ENCODE measurements around the gene NCF2. TPM values are rescaled to one million over a fixed set of nuclear protein-coding genes. Genes with fewer than 3 reads are reported as not detected.

Gene NCF2, protein sequence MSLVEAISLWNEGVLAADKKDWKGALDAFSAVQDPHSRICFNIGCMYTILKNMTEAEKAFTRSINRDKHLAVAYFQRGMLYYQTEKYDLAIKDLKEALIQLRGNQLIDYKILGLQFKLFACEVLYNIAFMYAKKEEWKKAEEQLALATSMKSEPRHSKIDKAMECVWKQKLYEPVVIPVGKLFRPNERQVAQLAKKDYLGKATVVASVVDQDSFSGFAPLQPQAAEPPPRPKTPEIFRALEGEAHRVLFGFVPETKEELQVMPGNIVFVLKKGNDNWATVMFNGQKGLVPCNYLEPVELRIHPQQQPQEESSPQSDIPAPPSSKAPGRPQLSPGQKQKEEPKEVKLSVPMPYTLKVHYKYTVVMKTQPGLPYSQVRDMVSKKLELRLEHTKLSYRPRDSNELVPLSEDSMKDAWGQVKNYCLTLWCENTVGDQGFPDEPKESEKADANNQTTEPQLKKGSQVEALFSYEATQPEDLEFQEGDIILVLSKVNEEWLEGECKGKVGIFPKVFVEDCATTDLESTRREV
- total RNA-seq, result 10 to 100 TPM; 22.6 to 29.5 TPM

DNA sequence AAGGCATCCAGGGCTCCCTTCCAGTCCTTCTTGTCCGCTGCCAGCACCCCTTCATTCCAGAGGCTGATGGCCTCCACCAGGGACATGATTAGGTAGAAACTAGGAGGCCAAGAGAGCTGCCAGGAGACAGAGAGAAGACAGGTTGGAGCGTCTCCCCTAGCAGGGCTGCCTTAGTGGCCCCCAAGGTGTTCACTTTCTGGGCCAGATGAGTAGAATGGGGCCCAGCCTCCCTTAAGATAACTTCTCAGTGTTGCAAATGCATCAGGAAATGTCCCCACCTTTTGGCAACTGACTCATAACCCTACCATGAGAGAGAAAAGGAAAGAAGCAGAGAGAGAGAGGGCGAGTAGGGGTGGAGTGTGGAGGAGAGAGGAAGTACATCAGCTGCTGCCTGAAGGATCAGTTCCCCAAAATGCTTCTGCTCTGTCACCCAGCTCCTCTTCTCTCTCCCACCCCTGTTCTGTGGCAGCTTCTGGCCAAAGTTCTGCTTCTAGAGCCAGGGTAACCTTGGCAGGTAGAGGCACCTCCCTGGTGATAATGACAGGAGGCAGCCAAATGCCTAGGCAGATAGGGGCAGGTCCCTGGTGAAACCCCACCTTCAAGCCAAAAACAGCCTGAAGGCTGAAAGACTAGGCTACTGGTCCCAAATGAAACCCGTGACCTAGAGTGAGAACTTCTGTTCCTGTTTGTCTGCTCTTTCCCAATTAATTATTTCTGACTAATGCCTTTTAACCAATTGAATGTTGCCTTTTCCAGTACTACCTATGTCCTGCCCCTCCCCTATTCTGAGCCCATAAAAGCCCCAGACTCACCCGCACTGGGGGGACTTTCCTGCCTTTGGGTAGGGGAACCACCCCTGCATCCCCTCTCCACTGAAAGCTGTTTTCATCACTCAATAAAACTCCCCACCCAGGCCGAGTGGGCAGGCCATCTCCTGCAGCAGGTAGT lies at the start of gene NCF2:
Gene NCF2 (minus strand): TSS at position 216 of the 948 bp plus-strand sequence. CDS start 130 bp downstream, at position 86.
- Mint-ChIP-seq H3K27ac (peak within 1 kb of the TSS; percentile 83), H3K27me3 (ENCODE audit: low read depth) (no peaks in the 10 kb centered on the region), H3K9me3 (no peaks in the 10 kb centered on the region), H3K36me3 (ENCODE audit: insufficient read depth in 2 of 2) (no peaks in the 10 kb centered on the region), H3K4me1 (ENCODE audit: low read depth) (peaks cover 51% of the 10 kb centered on the region), H3K4me3 (peak within 1 kb of the TSS; percentile 65 to 89)
- ATAC-seq (replicated peaks in 1 of 2) (peak; percentile 93 to 95), DNase-seq (peak; percentile 65 to 71)

DNA sequence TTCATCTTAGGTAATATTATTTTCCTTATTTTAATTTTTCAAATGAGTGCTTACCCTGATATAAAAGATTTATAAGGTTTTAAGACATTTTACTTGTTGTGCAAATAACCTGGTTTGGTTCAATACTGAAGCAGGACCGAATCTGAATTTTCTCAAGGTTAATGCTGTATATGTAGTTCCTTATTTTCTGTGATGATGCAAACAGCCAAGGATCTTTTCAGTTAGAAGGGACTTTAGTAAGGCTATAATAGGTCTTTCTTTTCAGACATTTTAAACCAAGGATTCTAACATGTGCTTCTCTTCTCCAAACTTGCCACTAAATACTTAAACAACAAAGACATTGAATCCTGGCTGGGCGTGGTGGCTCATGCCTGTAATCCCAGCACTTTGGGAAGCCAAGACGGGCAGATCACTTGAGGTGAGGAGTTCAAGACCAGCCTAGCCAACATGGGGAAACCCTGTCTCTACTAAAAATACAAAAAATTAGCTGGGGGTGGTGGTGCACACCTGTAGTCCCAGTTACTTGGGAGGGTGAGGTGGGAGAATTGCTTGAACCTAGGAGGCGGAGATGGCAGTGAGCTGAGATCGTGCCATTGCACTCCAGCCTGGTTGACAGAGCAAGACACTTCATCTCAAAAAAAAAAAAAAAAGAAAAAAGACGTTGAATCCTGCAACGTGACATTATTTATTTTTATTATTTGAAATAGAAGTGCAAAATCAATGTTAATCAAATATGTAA lies 48.6 kb upstream of the NCF2 start:
- ATAC-seq (replicated peaks in 1 of 2) (no peak), DNase-seq (no peak)
- Mint-ChIP-seq H3K4me1 (ENCODE audit: low read depth) (peaks cover 17% of the 10 kb centered on the region), H3K27ac (no peak overlapping the region), H3K36me3 (ENCODE audit: insufficient read depth in 2 of 2) (peaks cover 7 to 8% of the 10 kb centered on the region in 2 donors), H3K4me3 (no peak overlapping the region), H3K27me3 (ENCODE audit: low read depth) (no peaks in the 10 kb centered on the region), H3K9me3 (no peaks in the 10 kb centered on the region)

DNA sequence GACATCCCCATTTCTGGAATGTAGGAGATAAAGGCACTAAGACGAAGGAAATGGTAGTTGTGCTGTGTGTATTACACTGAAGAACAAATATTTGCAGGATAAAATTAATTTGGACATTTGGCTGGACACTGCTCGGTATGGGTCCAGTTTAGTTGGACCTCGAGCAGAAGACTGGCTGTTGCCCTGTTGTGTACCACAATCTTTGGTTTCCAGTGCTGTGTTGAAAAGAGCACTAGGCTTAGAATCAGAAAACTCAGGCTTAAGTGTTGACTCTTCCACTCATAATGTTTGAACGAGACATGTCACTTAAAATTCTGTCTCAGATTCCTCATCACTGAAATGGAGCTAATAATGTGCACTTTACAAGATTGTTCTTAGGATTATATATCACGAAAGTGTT lies 46.5 kb upstream of the NCF2 start:
- peak overlapping the region; percentile 96 to 98 for H3K4me3 Mint-ChIP-seq
- peak overlapping the region; percentile 98 for H3K27ac Mint-ChIP-seq
- no peaks in the 10 kb centered on the region for H3K27me3 Mint-ChIP-seq (ENCODE audit: low read depth)
- no peak for ATAC-seq (replicated peaks in 1 of 2)
- peaks cover 33% of the 10 kb centered on the region for H3K4me1 Mint-ChIP-seq (ENCODE audit: low read depth)
- H3K9me3 Mint-ChIP-seq, result no peaks in the 10 kb centered on the region
- peaks cover 7 to 8% of the 10 kb centered on the region in 2 donors for H3K36me3 Mint-ChIP-seq (ENCODE audit: insufficient read depth in 2 of 2)
- DNase-seq, result no peak

DNA sequence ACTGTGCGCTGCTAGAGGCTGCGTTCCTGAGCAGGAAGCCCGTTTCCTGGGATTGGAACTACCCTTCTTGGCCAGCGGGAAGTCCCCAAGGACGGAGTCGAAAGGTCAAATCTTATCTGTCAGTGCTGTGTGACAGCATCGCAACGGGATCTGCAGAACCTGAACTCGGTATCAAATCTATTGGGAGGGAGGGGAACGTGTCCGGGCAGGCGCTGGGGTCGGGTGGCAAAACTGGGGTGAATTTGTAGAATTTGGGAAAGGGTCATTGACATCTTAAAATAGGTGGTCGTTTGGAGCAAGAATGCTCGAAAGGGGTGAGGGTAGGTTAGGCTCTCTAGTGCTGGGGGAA lies 46.0 kb upstream of the NCF2 start:
- peak overlapping the region; percentile 96 to 98 for H3K4me3 Mint-ChIP-seq
- H3K4me1 Mint-ChIP-seq (ENCODE audit: low read depth), result peaks cover 36% of the 10 kb centered on the region
- ATAC-seq (replicated peaks in 1 of 2) (no peak), DNase-seq (no peak)
- H3K27me3 Mint-ChIP-seq (ENCODE audit: low read depth), result no peaks in the 10 kb centered on the region
- H3K36me3 Mint-ChIP-seq (ENCODE audit: insufficient read depth in 2 of 2), result peaks cover 7 to 8% of the 10 kb centered on the region in 2 donors
- no peaks in the 10 kb centered on the region for H3K9me3 Mint-ChIP-seq
- peak overlapping the region; percentile 98 for H3K27ac Mint-ChIP-seq

DNA sequence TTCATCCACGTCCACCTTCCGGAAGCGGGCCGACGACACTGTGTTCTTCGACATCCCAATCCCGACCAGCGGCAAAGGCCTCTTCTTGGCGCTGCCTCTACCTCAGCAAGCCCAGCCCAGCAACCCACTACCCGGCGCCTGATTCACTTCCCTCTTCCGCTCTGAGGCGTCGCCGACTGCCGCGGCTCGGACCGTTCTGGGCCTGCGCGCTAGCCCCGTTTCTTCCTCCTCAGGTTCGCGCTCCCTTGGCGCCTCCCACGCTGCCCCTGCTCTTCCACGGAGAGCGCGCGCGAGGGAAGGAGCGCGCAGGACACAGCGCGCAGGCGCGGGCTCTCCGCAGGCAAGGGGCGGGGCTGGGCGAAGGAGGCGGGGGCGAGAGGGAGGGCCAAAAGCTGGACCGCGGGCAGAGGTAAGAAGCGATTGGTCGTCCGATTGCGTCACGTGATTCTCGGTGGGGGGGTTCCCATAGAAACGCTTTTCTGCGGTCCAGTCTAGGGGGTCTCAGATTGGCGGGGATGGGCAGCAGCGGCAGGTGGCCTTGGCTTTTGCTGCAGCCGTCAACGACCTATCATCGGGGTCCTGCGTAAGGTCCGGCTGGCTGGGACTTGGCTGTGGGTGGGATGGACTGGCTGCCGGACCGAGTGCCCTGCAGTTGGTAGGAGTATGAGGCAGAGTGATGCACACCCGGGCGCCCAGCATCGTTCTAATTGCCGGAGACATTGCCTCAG lies 45.5 kb upstream of the NCF2 start, which contains the start of gene ARPC5:
Gene ARPC5 (minus strand): TSS at position 178 of the 728 bp plus-strand sequence. CDS start 124 bp downstream, at position 54.
- no peaks in the 10 kb centered on the region for H3K9me3 Mint-ChIP-seq
- no peaks in the 10 kb centered on the region for H3K27me3 Mint-ChIP-seq (ENCODE audit: low read depth)
- ATAC-seq (replicated peaks in 1 of 2) (peak; percentile 90 to 92), DNase-seq (peak; percentile 96 to 97)
- peaks cover 42% of the 10 kb centered on the region for H3K4me1 Mint-ChIP-seq (ENCODE audit: low read depth)
- peak within 1 kb of the TSS; percentile 100 for H3K27ac Mint-ChIP-seq
- peak within 1 kb of the TSS; percentile 96 to 98 for H3K4me3 Mint-ChIP-seq
- H3K36me3 Mint-ChIP-seq (ENCODE audit: insufficient read depth in 2 of 2), result peaks cover 9 to 10% of the 10 kb centered on the region in 2 donors

DNA sequence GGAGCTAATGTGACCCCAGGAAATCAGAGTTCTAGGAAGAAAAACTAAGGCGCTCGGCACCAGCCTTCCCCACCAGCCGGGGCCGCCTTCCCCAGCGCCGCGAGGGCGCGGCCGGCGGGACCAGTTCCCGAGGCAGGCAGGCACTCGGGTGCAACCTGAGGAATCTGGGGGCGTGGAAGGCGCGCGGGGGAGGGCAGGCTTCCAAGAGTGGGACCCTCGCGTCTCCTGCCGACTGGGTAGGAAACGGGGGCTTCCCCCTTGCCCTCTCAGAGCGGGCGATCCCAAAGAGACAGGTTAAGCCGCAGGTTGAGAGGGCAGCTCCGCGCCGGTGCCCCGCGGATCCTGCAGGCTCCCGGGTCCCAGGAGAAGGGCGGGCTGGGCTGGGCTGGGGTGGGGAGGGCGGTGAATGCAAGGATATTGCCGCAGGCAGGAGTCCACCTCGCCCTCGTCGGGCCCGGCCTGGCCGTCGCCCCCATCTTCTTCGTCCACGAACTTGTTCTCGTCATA lies 44.9 kb upstream of the NCF2 start:
- Mint-ChIP-seq H3K36me3 (ENCODE audit: insufficient read depth in 2 of 2) (peaks cover 13 to 15% of the 10 kb centered on the region in 2 donors), H3K27me3 (ENCODE audit: low read depth) (no peaks in the 10 kb centered on the region), H3K4me3 (peak overlapping the region; percentile 96 to 98), H3K4me1 (ENCODE audit: low read depth) (peaks cover 47% of the 10 kb centered on the region), H3K27ac (peak overlapping the region; percentile 100), H3K9me3 (no peaks in the 10 kb centered on the region)
- ATAC-seq (replicated peaks in 1 of 2) (peak; percentile 5 to 18), DNase-seq (peak; percentile 21 to 38)

DNA sequence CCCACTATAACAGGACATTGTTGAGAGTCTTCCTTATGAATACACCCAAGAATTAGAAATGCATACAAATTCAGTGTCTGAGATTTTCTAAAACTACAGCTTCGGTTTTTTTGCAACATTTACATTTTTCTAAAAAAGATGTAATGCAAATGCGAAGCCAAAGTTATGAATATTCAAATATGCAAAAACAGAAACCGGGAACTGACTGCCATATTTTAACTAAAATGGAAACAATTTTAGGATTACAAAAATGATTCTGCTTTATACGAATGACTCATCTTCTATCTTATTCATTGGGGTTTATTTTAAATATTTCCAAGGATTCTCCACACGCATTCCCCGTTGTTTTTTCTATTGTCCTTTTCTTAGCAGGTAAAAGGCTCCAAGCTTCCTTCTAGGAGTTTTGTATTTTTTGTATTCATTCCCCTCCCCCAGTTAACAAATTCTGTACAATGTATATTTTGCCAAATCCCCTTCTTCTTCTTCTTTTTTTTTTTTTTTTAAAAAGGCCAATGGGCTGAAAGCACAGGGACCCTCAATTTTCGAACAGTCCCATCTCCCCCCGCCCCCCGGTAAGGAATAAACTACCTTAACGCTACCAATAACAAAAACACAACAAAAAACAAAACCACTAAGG lies 44.3 kb upstream of the NCF2 start:
- DNase-seq (no peak), ATAC-seq (replicated peaks in 1 of 2) (no peak)
- peak overlapping the region; percentile 96 to 98 for H3K4me3 Mint-ChIP-seq
- H3K9me3 Mint-ChIP-seq, result no peaks in the 10 kb centered on the region
- peak overlapping the region; percentile 100 for H3K27ac Mint-ChIP-seq
- peaks cover 51% of the 10 kb centered on the region for H3K4me1 Mint-ChIP-seq (ENCODE audit: low read depth)
- no peaks in the 10 kb centered on the region for H3K27me3 Mint-ChIP-seq (ENCODE audit: low read depth)
- peaks cover 13 to 19% of the 10 kb centered on the region in 2 donors for H3K36me3 Mint-ChIP-seq (ENCODE audit: insufficient read depth in 2 of 2)

DNA sequence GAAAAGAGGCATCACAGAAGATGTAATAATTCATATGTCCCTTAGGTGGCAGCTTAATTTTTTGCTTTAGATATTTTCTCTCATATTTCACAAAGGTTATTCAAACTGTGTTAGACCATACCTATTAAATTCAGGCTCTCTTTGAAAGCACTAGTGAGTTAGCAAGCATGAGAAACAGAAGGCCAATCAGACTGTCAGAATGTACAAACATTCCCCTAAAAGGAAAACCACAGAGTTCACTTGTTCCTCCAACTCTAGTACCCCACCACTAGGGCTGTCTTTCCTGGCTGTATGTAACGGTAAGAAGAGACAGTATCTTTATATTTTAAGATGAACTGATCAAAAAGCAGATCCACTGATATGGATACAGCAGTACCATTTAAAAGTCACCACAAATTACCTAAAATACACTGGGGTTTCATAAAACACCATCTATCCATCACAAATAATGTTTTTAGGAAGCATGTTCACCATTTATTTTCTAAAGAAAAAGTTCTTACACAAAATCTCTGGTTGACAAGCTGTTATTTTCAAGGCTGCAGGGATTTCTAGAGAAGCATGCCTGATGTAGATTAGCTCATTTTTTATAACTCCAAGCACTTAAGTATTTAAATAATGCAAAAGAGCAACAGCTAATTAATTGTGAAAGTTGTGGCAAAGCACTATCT lies 43.6 kb upstream of the NCF2 start:
- H3K4me1 Mint-ChIP-seq (ENCODE audit: low read depth), result peaks cover 58% of the 10 kb centered on the region
- H3K36me3 Mint-ChIP-seq (ENCODE audit: insufficient read depth in 2 of 2), result peaks cover 14 to 25% of the 10 kb centered on the region in 2 donors
- ATAC-seq (replicated peaks in 1 of 2), result peak; percentile 12 to 28
- H3K27me3 Mint-ChIP-seq (ENCODE audit: low read depth), result no peaks in the 10 kb centered on the region
- peak in 1 of 2 donors; percentile 30 for DNase-seq
- H3K9me3 Mint-ChIP-seq, result no peaks in the 10 kb centered on the region
- H3K4me3 Mint-ChIP-seq, result peak overlapping the region; percentile 96 to 98
- peak overlapping the region; percentile 100 for H3K27ac Mint-ChIP-seq

DNA sequence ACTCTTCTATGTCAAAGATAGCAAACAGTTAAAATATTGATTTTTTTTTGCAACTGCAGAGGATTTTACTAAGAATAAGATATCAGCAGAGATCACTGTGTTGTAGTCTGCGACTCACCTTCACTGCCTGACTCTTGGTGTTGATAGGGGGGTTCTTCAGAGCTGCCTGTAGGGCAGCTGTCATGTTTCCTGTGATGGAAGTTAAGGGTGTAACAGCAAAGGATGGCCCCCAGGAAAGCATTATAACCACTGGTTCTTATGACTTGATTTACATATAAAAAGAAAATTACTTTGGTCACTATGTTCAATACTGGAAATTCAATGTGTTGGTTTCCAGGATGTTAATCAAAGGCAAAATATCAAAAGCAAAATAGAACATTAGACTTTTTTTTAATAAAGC lies 42.7 kb upstream of the NCF2 start:
- DNase-seq, result no peak
- no peaks in the 10 kb centered on the region for H3K27me3 Mint-ChIP-seq (ENCODE audit: low read depth)
- H3K27ac Mint-ChIP-seq, result peak overlapping the region; percentile 75
- peaks cover 18 to 31% of the 10 kb centered on the region in 2 donors for H3K36me3 Mint-ChIP-seq (ENCODE audit: insufficient read depth in 2 of 2)
- H3K4me1 Mint-ChIP-seq (ENCODE audit: low read depth), result peaks cover 65% of the 10 kb centered on the region
- peak overlapping the region; percentile 96 to 98 for H3K4me3 Mint-ChIP-seq
- no peaks in the 10 kb centered on the region for H3K9me3 Mint-ChIP-seq
- no peak for ATAC-seq (replicated peaks in 1 of 2)

DNA sequence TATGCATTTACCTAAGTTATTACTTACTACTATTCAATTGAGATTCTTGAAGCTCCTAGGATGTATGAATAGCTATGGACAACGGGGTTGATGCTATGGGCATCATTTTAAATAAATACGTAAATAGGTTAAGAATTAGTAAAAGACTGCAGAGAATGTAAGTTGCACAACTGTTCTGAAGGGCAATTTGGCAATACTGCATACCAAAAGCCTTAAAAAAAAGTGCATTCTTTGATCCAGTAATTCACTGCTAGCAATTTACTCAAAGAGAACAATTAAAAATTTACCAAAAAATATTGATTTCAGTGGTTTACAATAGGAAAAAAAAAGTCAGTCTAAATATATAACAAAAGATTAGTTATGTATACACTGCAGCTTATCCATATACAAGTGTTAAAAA lies 41.9 kb upstream of the NCF2 start:
- H3K27ac Mint-ChIP-seq, result peak overlapping the region; percentile 39
- H3K4me3 Mint-ChIP-seq, result peak overlapping the region; percentile 47 to 96
- ATAC-seq (replicated peaks in 1 of 2) (no peak), DNase-seq (no peak)
- H3K9me3 Mint-ChIP-seq, result no peaks in the 10 kb centered on the region
- no peaks in the 10 kb centered on the region for H3K27me3 Mint-ChIP-seq (ENCODE audit: low read depth)
- peaks cover 18 to 31% of the 10 kb centered on the region in 2 donors for H3K36me3 Mint-ChIP-seq (ENCODE audit: insufficient read depth in 2 of 2)
- H3K4me1 Mint-ChIP-seq (ENCODE audit: low read depth), result peaks cover 62% of the 10 kb centered on the region

DNA sequence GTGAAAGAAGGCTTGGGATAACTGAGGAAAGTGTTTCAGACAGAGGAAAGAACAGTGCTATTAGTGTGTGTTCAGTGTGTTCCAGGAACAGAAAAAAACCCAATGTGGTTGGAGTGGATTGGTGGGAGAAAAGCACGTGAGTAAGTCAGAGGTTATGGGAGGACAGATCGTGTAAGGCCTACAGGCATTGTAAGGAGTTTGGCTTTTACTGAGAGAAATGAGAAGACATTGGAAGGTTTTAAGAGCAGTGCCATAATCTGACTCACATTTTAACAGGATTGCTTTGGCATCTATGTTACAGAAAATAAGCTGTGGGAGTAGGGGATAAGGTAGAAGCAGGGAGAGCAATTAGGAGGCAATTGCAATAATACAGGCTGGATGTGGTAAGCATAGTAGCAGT lies 40.5 kb upstream of the NCF2 start:
- Mint-ChIP-seq H3K9me3 (no peaks in the 10 kb centered on the region), H3K27ac (peak overlapping the region; percentile 21), H3K27me3 (ENCODE audit: low read depth) (no peaks in the 10 kb centered on the region), H3K4me3 (peak overlapping the region; percentile 13 to 61), H3K4me1 (ENCODE audit: low read depth) (peaks cover 49% of the 10 kb centered on the region), H3K36me3 (ENCODE audit: insufficient read depth in 2 of 2) (peaks cover 16 to 31% of the 10 kb centered on the region in 2 donors)
- DNase-seq, result no peak
- ATAC-seq (replicated peaks in 1 of 2), result no peak

All from activated T-cell treated with anti-CD3 and anti-CD28 coated beads, Interleukin-2, amount 50 U/mL, for 72 hours (primary cell).